Pulmonary artery endothelial cell (primary cell): ENCODE results near the gene ZNF343. TPM values are rescaled to one million over a fixed set of nuclear protein-coding genes. Genes with fewer than 3 reads are reported as not detected.
"Not testable (repeated sequence)": the region's sequence is repeated elsewhere in the genome, so short reads cannot be mapped to it uniquely, and the experiment has no call there.

Experiments
- DNase-seq: peaks from one replicate; pipeline ENCODE4 v3.0.0-alpha.2; 2011; ENCODE audit warnings: low read depth, low spot score
- total RNA-seq: library from RNA; depleted of rRNA; stranded (reverse); fragments of >200 nt; gene quantifications from 2 replicates; pipeline ENCODE4 v1.2.3, GENCODE V29; 2014

ZNF343 gene
- total RNA-seq, 1 donor from 2014 or later, result 9.0 TPM

GRCh38 chr20:2521369-2522305 is 12.9 kb upstream of the ZNF343 start:
- no peak for DNase-seq

DNA sequence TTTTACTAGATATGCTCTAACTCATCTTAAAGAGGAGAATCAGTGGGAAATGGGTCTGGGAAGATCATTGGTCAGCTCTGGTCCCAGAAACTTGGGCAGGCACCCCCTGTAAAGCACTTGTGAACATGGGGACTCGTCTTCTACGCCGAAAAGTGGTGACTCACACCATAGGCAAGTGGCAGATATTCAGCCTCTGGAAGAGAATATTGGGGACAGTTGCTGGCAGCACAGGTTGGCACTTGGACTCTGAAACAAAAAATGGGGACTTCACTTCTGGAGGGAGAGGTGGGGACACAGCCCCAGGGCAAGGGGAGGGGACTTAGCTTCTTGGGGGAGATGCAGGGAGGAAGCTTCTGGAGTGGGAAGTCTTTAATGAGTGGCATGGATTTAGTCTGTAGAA is 11.9 kb upstream of the ZNF343 start:
- DNase-seq, result no peak

DNA sequence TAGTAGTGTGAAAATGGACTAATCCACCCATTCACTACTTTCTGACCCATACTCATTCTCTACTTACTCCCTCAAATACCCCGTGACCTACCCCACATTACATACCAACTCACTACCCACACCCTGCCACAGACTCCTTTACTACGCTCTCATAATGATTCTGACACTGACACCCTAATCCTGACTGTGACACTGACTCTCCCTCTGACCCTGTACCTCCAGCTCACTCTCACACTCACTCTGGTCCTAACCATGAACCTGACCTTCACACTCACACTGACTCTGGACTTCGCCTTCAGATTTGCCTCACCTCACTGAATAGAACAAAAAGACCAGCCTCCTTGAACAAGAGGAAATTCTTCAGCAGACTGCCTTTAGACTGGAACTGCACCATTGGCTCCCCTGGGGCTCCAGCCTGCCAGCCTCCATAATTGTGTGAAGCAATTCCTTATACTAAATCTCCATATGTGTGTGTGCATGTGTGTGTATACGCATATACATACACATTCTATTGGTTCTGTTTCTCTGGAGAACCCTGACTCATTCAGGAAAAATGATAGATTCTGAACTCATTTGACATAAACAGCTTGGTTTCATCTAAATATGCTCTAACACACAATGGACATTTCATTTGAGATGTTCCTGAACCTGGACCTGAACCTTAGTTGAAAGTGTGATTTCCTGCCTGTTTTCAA is 10.5 kb upstream of the ZNF343 start:
- no peak for DNase-seq

- no peak for DNase-seq
These were observed 9.8 kb upstream of the ZNF343 start for GRCh38 chr20:2518558-2518957.

DNA sequence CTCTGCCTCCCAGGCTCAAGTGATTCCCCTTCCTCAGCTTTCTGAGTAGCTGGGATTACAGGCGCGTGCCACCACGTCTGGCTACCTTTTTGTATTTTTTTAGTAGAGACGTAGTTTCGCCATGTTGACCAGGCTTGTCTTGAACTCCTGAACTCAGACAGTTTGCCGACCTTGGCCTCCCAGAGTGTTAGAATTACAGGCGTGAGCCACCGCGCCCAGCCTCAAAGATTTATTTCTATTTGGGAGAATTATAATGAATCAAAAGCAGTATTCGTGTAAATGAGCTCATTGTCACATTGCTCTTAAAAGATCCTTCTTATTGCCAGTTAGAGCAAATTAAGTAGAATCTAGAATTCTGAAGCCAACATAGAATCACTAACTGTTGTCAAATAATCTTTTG is 9.4 kb upstream of the ZNF343 start:
- no peak for DNase-seq

DNA sequence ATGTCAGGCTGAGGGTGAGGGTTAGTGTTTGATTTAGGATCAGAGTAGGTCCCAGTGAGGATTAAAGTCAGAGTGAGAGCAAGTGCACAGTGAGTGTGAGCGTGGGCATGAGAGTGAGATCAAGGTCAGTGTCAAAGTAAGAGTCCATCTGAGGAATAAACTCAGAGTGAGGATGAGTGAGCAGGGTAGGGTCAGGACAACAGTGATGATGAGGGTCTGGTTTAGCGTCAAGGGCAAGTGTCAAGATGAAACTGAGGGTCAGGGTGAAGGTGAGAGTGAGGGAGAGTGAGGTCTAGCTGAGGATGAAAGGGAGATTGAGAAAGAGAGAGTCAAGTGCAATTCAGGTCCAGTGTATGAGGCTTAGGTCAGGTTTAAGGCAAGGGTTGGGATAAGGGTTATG is 7.7 kb upstream of the ZNF343 start:
- DNase-seq, result no peak

GRCh38 chr20:2515203-2515602 is 6.5 kb upstream of the ZNF343 start:
- DNase-seq, result no peak

DNA sequence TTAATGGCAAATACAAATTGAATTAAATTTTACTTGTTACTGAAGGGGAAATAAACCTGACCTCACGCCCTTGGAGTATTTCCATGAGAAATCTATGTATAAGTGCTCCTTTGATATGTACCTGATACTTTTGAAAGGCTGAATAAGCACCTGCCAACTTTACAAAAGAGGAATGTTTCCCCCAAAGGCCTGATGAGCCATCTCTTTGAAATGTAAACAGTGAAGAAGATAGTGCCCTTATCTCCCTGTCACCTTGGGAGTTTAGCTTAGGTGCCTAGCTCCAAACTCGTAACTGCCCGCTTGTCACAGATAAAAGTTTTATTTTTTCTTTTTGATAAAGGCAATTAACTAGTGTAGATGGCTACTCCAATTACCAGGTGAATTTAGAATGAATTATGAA is 1.1 kb upstream of the ZNF343 start:
- DNase-seq, result no peak

DNA sequence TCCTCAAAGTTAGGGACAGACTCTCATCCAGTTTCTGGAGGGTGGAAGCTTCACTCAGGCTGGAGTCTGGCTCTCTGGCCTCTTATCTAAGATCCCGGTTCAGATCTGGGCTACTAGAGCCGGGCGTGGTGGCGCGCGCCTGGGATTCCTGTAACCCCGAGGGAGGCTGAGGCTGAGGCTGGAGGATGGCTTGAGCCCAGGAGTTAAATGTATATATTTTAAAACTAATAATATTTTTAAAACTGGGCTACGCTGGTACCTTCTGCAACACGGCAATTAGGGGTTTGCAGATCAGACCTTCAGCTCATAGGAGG is 710 bp upstream of the ZNF343 start:
- DNase-seq, result no peak

DNA sequence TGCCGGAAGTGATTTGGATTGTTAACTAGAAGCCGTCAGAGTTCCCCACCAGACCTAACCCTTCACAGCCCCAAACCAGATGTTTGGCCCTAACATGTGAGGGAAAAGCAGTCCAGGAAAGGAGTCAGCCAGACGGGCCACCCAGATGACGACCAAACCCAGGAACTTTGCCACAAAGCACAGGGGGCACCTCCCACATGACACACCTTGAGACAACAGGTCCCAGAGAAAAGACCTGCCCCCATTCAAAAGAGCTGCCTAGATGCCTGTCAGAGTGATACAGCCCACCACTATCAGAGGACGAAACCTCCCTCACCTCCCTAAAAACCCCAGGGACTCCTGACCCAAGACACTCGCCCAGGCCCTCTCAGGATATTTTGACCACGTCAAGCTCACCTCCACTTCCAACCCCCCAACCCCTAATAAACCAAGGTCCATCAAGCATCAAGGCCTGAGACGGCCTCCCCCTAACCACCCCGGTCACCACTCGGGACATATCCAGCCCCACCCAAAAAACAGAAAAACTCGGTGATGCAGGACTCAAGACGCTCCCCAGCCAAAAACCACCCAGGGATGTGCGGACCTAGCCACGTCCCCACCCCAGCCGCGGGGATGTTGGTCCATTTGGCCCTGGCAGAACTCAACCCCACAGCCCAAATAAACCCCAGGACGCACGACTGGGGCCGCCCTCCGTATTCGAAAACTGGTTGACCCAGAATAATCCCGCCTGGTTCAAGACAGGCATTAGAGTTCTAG is 662 bp downstream of the ZNF343 start:
- no peak for DNase-seq

DNA sequence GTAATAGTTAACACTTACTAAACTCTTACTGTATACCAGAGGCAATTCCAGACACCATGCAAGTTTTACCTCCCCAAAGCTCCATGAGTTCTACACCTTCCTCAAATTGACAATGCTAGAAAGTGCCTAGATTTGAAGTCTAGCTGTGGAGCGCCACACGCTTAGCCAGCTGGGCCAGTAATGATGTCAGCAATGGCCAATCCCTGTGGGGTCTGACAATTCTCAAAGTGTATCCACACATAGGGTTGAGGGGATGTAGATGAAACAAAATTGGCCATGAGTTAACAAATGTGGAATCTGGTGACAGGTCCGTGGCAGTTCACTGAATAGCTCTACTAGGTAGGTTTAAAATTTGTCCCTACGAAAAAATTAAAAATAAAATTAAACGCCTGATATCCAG is 1.3 kb downstream of the ZNF343 start:
- no peak for DNase-seq

DNA sequence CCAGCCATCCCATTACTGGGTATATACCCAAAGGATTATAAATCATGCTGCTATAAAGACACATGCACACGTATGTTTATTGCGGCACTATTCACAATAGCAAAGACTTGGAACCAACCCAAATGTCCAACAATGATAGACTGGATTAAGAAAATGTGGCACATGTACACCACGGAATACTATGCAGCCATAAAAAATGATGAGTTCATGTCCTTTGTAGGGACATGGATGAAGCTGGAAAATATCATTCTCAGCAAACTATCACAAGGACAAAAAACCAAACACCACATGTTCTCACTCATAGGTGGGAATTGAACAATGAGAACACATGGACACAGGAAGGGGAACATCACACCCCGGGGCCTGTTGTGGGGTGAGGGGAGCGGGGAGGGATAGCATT is 2.3 kb downstream of the ZNF343 start:
- DNase-seq, result not testable (repeated sequence)

GRCh38 chr20:2504803-2505202 is 3.9 kb downstream of the ZNF343 start:
- not testable (repeated sequence) for DNase-seq

- DNase-seq, result not testable (repeated sequence)
These were observed 5.8 kb downstream of the ZNF343 start for GRCh38 chr20:2502808-2503384.

DNA sequence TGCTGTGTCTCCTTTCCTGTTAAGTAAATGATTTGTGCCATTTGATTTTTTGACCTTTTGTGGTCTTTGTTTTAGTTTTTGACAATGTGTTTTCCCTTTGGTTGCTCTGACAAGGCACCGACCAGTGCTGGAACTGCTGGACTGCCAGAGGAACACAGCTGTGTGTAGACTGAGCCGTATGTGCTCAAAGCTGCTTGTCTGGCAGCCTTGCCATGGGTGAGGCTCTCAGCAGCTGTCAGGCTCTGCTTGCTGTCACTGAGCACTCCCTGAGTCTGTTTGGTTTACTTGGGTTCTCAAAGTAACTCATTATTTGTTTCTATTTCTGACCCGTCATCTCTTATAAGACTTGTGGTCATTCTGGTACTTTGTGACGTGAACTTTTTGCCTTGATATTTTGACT is 23.1 kb downstream of the ZNF343 start:
- DNase-seq, result no peak

DNA sequence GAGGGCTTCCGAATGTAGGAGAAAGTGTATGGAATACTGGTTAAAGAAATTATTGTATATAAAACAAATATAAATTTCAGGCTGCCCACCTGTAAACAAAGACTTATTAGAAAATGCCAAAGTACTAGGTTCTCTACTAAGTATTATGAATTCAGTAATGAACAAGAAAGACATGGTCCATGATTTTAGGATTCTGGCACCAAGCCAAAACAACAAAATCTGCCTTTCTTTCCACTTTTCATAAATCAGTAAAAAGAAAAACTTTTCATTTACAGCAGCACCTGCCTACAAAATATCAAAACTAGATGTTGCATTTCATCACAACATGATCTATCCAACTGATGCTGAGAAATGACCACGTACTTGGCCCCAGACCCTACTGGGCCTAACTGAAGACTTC is 23.6 kb downstream of the ZNF343 start:
- DNase-seq, result no peak

DNA sequence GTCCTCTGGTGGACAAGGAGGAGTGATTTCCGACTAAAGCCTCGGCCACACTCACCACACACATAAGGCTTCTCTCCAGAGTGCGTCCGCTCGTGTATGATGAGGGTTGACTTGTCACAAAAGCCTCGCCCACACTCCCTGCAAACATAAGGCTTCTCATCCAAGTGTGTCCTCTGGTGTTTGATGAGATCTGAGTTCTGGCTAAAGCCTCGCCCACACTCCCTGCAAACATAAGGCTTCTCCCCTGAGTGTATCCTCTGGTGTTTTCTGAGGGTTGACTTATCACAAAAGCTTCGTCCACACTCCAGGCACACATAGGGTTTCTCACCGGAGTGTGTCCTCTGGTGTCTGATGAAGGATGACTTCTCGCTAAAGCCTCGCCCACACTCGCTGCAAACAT is 25.2 kb downstream of the ZNF343 start:
- DNase-seq, result no peak

GRCh38 chr20:2480381-2480780 is 28.3 kb downstream of the ZNF343 start:
- DNase-seq, result no peak

GRCh38 chr20:2476742-2477615 is 31.7 kb downstream of the ZNF343 start:
- peak; percentile 44 for DNase-seq

DNA sequence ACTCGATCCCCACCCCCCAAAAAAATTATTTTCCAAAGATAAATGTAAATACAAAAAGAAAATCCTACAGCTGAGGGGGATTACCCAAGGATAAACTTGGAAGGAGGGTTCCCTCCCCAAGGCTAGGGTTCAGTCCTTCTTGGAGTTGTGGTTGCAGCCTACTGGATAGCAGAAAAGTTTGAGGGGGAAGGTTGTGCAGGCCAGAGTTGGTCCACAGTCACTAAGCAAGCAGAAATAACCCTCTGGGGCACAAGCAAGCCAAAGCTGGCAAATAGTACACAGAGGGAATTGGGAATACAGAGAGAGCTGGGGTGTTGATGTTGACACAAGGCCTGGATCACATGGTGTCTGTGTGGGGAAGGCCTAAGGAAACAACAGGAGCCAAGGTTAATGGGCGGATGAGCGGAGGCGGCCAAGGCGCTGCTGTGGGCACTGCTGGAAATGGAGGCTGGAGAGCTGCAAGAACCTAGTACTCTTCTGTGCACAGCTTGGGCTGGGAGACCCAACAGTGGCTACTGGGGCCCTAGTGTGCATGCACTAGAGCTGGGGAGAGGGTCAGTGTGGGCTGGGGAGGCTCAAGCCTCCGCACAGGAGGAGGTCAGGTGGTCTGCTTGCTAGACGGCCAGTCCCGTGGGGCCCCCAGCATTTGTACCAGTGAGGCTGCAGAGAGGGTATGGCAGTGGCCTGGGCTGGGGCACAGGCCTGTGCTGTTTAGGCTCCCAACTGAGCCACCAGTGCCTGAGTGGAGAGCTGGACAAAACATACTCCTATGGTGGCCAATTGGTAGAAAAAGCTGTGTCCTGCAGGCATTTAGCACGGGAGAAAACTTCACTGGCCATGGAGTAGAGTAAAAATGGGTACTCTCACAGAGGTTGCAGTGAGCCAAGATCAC is 32.6 kb downstream of the ZNF343 start:
- no peak for DNase-seq
